ENCODE results near the gene BEND6. TPM values are rescaled to one million over a fixed set of nuclear protein-coding genes. Genes with fewer than 3 reads are reported as not detected.

Gene BEND6
- polyA plus RNA-seq, 3 donors, result not detected

GRCh38 chr6:56947924-56948323 is 7.0 kb upstream of the BEND6 start:
- H3K4me1 Mint-ChIP-seq, result no peaks in the 10 kb centered on the region
- Histone ChIP-seq H3K27ac (ENCODE audit: low read depth in 1 of 2, low read length in 2 of 2) (no peak overlapping the region), H3K4me2 (replicated peaks; ENCODE audit: extremely low read depth, low read length, poor library complexity, severe bottlenecking) (no peak overlapping the region), H3K4me3 (replicated peaks in 1 of 3; ENCODE audit: low read depth in 2 of 3, low read length in 3 of 3) (no peak overlapping the region), H3K27me3 (ENCODE audit: control insufficient read depth in 2 of 2, insufficient read depth in 2 of 2, low read length in 2 of 2) (peaks cover 5 to 7% of the 10 kb centered on the region in 2 donors), H3K4me1 (ENCODE audit: control insufficient read depth in 1 of 2, insufficient read depth in 2 of 2, low read length in 2 of 2) (no peaks in the 10 kb centered on the region), H3K9ac (ENCODE audit: insufficient read depth, low read length, poor library complexity, severe bottlenecking) (no peak overlapping the region), H4K20me1 (ENCODE audit: insufficient read depth, low read length) (no peaks in the 10 kb centered on the region), H2AFZ (ENCODE audit: insufficient read depth, low read depth, low read length, poor library complexity, severe bottlenecking) (no peak overlapping the region), H3K9me3 (replicated peaks in 1 of 2; ENCODE audit: control insufficient read depth in 1 of 2, insufficient read depth in 1 of 2, low read length in 2 of 2) (no peaks in the 10 kb centered on the region), H3K79me2 (ENCODE audit: insufficient read depth, low read length) (no peaks in the 10 kb centered on the region), H3K36me3 (replicated peaks in 1 of 2; ENCODE audit: control insufficient read depth in 1 of 2, insufficient read depth in 2 of 2, low read length in 2 of 2) (no peaks in the 10 kb centered on the region)
- no peak for DNase-seq
- WGBS (ENCODE audit: insufficient coverage), result no CpG with 5 or more reads among the region's 1 CpG
- H3K4me3 Mint-ChIP-seq, result no peak overlapping the region
- no peak overlapping the region for H3K27ac Mint-ChIP-seq
- no peaks in the 10 kb centered on the region for H3K36me3 Mint-ChIP-seq
- peaks cover 3 to 8% (median 3%) of the 10 kb centered on the region in 3 donors for H3K27me3 Mint-ChIP-seq (ENCODE audit: low read depth in 3 of 3)
- TF ChIP-seq CTCF (IDR thresholded peaks at IDR 0.05), result no peak
- intact Hi-C loops (cut with micrococcal nuclease), result no loop called here
- no peaks in the 10 kb centered on the region for H3K9me3 Mint-ChIP-seq

- Histone ChIP-seq H3K9ac (ENCODE audit: insufficient read depth, low read length, poor library complexity, severe bottlenecking) (no peak overlapping the region), H3K79me2 (ENCODE audit: insufficient read depth, low read length) (no peaks in the 10 kb centered on the region), H3K36me3 (replicated peaks in 1 of 2; ENCODE audit: control insufficient read depth in 1 of 2, insufficient read depth in 2 of 2, low read length in 2 of 2) (no peaks in the 10 kb centered on the region), H3K27me3 (ENCODE audit: control insufficient read depth in 2 of 2, insufficient read depth in 2 of 2, low read length in 2 of 2) (peaks cover 18 to 20% of the 10 kb centered on the region in 2 donors), H3K4me2 (replicated peaks; ENCODE audit: extremely low read depth, low read length, poor library complexity, severe bottlenecking) (no peak overlapping the region), H3K4me1 (ENCODE audit: control insufficient read depth in 1 of 2, insufficient read depth in 2 of 2, low read length in 2 of 2) (peaks cover 10 to 11% of the 10 kb centered on the region in 2 donors), H4K20me1 (ENCODE audit: insufficient read depth, low read length) (no peaks in the 10 kb centered on the region), H3K9me3 (replicated peaks in 1 of 2; ENCODE audit: control insufficient read depth in 1 of 2, insufficient read depth in 1 of 2, low read length in 2 of 2) (no peaks in the 10 kb centered on the region), H2AFZ (ENCODE audit: insufficient read depth, low read depth, low read length, poor library complexity, severe bottlenecking) (no peak overlapping the region), H3K4me3 (replicated peaks in 1 of 3; ENCODE audit: low read depth in 2 of 3, low read length in 3 of 3) (no peak overlapping the region), H3K27ac (ENCODE audit: low read depth in 1 of 2, low read length in 2 of 2) (no peak overlapping the region)
- intact Hi-C loops (cut with micrococcal nuclease), result no loop called here
- no peak overlapping the region for H3K4me3 Mint-ChIP-seq
- no peak overlapping the region for H3K27ac Mint-ChIP-seq
- peaks cover 0 to 7% (median under 1%) of the 10 kb centered on the region in 7 donors for H3K9me3 Mint-ChIP-seq
- WGBS (ENCODE audit: insufficient coverage), result no CpG with 5 or more reads among the region's 3 CpGs
- no peak for TF ChIP-seq CTCF (IDR thresholded peaks at IDR 0.05)
- peaks cover 16 to 22% (median 16%) of the 10 kb centered on the region in 3 donors for H3K27me3 Mint-ChIP-seq (ENCODE audit: low read depth in 3 of 3)
- DNase-seq, result no peak
- peaks cover 13% of the 10 kb centered on the region for H3K4me1 Mint-ChIP-seq
- H3K36me3 Mint-ChIP-seq, result peaks cover under 1 to 1% of the 10 kb centered on the region in 2 donors
Measured at GRCh38 chr6:56949265-56949664, 5.6 kb upstream of the BEND6 start.
